ENCODE results near the gene SLC4A8.

SLC4A8 gene

DNA sequence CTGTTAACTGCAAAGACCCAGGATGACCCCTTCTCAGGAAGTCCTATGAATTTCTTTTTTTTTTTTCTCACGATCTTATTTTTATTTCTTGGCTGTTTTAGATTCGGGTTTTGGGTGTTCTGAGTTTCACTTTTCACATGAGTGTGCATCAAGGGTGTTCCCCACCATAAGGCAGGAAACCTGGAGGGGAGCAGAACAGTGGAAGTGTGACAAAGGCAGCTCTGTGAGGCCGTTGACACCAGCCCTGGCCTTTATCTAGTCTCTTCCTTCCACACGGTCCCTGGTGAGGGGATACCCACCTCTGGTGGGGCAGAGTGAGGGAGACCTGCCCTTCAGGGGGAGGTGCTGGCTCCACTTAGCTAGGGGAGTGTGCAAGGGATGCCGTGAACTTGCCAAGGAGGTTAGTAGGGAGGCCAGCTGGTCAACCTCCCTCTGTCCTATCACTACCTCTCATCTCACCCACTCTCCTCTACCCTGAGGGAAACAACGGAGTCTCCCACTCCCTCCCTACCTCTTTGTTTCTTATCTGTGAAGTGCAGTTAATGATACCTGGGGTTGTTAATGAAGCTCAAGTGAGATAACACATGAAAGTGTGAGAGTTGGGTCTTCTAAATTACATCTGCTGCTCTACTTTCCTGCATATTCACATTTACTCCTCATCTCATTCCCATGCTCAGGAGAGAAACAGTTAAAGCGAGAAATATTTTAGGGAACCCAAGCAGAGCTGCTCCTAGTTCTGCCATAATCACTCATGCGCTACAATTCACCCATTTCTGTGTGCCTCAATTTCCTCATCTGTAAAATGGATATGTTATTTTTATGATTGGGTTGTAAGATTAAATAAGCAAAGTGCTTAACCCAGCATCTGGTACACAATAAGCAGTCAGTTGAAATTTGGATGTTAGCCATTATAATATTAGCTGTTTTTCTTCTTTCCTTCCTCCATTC lies 29.1 kb upstream of the SLC4A8 start:
- DNase-seq: no peak

DNA sequence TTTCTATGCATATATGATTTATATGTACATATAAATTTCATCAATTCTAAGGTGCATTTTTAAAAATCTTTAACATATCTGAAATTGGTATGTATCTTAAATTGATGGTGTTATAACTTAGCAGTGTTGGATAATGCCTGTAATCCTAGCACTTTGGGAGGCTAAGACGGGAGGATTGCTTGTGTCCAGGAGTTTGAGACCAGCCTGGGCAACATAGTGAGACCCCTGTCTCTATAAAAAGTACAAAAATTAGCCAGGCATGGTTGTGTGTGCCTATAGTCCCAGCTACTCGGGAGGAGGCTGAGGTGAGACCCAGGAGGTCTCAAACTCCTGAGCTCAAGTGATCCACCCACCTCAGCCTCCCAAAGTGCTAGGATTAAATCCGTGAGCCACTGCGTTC lies 27.0 kb upstream of the SLC4A8 start:
- DNase-seq: no peak

DNA sequence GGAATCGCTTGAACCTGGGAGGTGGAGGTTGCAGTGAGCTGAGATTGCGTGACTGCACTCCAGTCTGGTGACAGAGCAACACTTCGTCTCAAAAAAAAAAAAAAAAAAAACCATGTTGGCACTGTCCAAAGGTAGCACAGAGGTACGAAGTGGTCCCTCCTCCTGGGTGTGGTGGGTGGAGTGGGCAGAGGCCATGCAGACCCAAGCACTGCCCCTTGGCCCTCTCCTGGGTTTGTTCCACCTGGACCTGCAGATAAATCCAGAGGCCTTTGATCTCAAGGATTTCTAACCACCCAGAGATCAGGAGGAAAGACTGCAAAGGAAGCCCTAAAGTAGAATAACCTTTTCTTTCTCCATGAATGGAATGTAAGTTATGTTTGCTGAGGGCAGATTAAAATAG lies 24.7 kb upstream of the SLC4A8 start:
- DNase-seq: no peak

- DNase-seq: no peak
These were observed 23.6 kb upstream of the SLC4A8 start for GRCh38 chr12:51401020-51401419.

DNA sequence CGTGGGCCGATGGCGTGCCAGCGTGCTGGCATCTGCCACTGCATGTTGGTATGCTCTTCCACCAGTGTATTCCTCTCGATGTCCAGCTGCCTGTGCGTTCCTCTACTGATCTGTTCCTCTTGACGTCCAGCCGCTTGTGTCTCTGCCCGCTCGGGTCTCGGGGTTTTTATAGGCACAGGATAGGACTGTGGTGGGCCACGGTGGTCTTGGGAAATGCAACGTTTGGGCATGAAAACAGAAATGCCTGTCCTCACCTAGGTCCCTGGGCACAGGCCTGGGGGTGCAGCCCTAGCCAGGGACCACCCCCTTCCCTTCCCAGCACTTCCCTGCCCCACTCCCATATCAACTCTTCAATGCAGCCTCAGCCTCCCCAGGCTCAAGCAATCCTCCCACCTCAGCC lies 23.1 kb upstream of the SLC4A8 start:
- DNase-seq: no peak

GRCh38 chr12:51401900-51402299 lies 22.7 kb upstream of the SLC4A8 start:
- DNase-seq: no peak

- DNase-seq: no peak
These were observed 21.5 kb upstream of the SLC4A8 start for GRCh38 chr12:51403159-51403558.

GRCh38 chr12:51403681-51404136 lies 20.9 kb upstream of the SLC4A8 start:
- peak; percentile 53 for DNase-seq

DNA sequence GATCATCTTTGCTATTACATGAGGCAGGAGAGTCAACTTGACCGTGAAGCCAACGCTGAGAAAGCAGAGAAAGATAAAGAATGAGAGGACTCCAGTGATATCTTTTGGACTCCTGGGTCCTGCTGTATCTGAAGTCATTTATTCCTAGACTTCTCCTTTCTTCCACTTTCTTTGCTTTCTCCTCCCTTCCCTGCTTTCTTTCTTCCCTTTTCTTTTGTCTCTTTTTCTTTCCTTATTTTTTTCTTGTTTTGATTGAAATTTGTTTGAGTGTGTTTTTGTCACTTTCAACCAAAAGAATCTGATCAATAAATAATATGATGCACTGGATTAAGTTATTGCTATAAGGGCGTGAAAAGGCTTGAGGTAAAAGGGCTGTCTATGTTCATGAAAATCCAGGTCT lies 20.0 kb upstream of the SLC4A8 start:
- no peak for DNase-seq

- DNase-seq: no peak
These were observed 18.8 kb upstream of the SLC4A8 start for GRCh38 chr12:51405801-51406207.

DNA sequence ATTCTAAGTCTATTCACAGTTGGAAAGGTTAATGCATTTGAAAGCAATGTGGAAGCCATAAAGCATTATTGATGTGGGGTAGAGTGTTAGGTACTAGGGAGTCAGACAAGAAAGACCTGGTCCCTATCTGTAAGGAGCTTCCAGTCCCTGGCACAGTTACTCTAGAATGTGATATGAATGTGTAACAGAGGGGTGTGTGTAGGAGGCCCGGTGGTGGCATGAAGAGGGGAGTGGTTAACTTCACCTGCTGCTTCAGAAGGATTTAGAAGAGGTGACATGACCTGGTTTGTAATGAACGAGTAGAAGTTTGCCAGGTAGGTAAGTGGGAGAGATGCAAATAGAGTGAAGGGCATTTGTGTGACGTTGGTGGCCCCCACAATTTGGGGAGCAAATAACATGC lies 18.3 kb upstream of the SLC4A8 start:
- DNase-seq: no peak

GRCh38 chr12:51406859-51407258 lies 17.8 kb upstream of the SLC4A8 start:
- no peak for DNase-seq

GRCh38 chr12:51407604-51408003 lies 17.0 kb upstream of the SLC4A8 start:
- DNase-seq: no peak

GRCh38 chr12:51409846-51410245 lies 14.8 kb upstream of the SLC4A8 start:
- DNase-seq: no peak

- DNase-seq: no peak
These were observed 11.5 kb upstream of the SLC4A8 start for GRCh38 chr12:51413149-51413548.

- DNase-seq: no peak
These were observed 10.8 kb upstream of the SLC4A8 start for GRCh38 chr12:51413791-51414190.

DNA sequence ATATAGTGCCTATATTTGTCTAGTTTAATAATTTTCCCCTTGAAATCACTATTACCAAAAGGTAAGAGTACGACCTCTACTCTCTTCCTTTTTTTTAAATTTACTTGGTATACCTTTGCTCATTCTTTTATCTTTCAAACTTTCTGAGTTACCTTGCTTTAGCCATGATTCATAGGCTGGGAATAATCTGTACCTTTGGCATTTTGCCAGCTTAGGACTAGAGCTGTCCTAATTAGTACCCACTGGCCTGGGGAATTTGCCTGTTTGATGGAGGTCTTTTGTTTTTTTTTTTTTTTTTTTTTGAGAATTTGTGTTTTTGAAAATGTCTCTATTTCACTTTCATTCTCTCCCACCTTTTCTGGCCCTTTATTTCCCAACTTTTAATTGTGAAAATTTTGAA lies 8.7 kb upstream of the SLC4A8 start:
- DNase-seq: no peak

DNA sequence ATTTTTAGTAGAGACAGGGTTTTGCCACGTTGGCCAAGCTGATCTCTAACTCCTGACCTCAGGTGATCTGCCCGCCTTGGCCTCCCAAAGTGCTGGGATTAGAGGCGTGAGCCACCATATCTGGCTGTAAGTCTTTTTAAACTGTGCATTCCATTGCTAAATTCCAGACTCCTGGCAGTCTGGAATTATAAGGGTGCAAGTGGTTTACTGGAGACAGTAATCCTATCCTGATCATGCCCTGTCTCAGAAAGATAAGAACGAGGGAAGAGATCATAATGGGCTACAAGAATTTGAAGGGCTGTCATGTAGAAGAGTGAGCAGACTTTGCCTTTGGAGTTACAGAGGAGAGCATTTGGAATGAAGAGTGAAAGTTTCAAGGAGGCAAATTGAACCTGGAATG lies 6.8 kb upstream of the SLC4A8 start:
- DNase-seq: no peak

- DNase-seq: no peak
These were observed 5.0 kb upstream of the SLC4A8 start for GRCh38 chr12:51419425-51420193.

- no peak for DNase-seq
These were observed 3.3 kb upstream of the SLC4A8 start for GRCh38 chr12:51421266-51421884.

GRCh38 chr12:51424094-51424661 lies 453 bp upstream of the SLC4A8 start:
- no peak for DNase-seq

- DNase-seq: no peak
These were observed 3.6 kb downstream of the SLC4A8 start for GRCh38 chr12:51428256-51428655.

- DNase-seq: no peak
These were observed 5.1 kb downstream of the SLC4A8 start for GRCh38 chr12:51429700-51430099.
